SK-N-SH (cell line): ENCODE data around the gene ZKSCAN3.
"Not testable (repeated sequence)": the region's sequence is repeated elsewhere in the genome, so short reads cannot be mapped to it uniquely, and the experiment has no call there.

ENCODE experiments used
- CHD2 ChIP-seq: fragments of 150-350 bp; IDR thresholded peaks from 2 replicates; pipeline ENCODE4 v1.6.1; 2018; ENCODE audit warnings: low read length; ENCODE audit not compliant: partially characterized antibody
- ELF1 ChIP-seq: IDR thresholded peaks from 2 replicates; pipeline ENCODE4 v1.4.0; 2012
- EP300 ChIP-seq, 2 experiments: IDR thresholded peaks; 2 replicates each; pipeline versions ENCODE4 v1.4.0 to v1.6.1; 2012; ENCODE audit warnings: borderline replicate concordance in 1 of 2, low read depth in 1 of 2, low read length in 1 of 2
- MEF2A ChIP-seq: IDR thresholded peaks from 2 replicates; pipeline ENCODE4 v1.4.0; 2012; ENCODE audit warnings: low read depth, borderline replicate concordance
- NRF1 ChIP-seq: IDR thresholded peaks from 2 replicates; pipeline ENCODE4 v1.6.1; 2012; ENCODE audit warnings: low read depth, mild to moderate bottlenecking, low read length
- POLR2AphosphoS5 ChIP-seq: IDR thresholded peaks from 2 replicates; pipeline ENCODE4 v1.6.1; 2012; ENCODE audit warnings: low read depth, low read length
- RFX5 ChIP-seq: IDR thresholded peaks from 2 replicates; pipeline ENCODE4 v1.6.1; 2012; ENCODE audit warnings: mild to moderate bottlenecking, improper control_type of control experiment, low read length
- SIN3A ChIP-seq: IDR thresholded peaks from 2 replicates; pipeline ENCODE4 v1.6.1; 2012; ENCODE audit warnings: low read depth, mild to moderate bottlenecking, low read length, moderate library complexity, borderline replicate concordance
- TEAD4 ChIP-seq: IDR thresholded peaks from 2 replicates; pipeline ENCODE4 v1.4.0; 2012; ENCODE audit warnings: mild to moderate bottlenecking, borderline replicate concordance; ENCODE audit not compliant: insufficient read depth
- YY1 ChIP-seq: IDR thresholded peaks from 2 replicates; pipeline ENCODE4 v1.4.0; 2012; ENCODE audit warnings: low read depth, mild to moderate bottlenecking
- TF ChIP-seq, protein P1 (sequence below): fragments of 200-600 bp; sonication (generic); IDR thresholded peaks from 2 replicates; pipeline ENCODE4 v1.6.1; 2017; ENCODE audit warnings: antibody characterized with exemption, mild to moderate bottlenecking, moderate library complexity
- TF ChIP-seq, protein P2 (sequence below): IDR thresholded peaks from 2 replicates; pipeline ENCODE4 v1.6.1; 2012; ENCODE audit warnings: mild to moderate bottlenecking, low read depth, low read length, moderate library complexity

DNA sequence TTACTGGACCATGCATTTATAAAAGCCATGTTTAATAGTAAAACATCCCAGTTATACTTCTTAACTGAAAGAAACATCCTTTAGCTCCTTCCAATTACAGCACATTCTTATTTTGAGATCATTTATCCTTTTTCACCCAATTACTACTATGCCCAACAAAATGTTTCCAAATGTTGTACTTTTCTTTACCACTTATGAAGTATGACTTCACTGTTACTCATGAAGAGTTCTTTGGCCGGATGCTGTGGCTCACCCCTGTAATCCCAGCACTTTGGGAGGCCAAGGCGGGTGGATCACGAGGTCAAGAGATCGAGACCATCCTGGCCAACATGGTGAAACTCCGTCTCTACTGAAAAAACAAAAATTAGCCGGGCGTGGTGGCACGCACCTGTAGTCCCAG is 31.9 kb upstream of the ZKSCAN3 start:
- TF ChIP-seq, protein P1, sequence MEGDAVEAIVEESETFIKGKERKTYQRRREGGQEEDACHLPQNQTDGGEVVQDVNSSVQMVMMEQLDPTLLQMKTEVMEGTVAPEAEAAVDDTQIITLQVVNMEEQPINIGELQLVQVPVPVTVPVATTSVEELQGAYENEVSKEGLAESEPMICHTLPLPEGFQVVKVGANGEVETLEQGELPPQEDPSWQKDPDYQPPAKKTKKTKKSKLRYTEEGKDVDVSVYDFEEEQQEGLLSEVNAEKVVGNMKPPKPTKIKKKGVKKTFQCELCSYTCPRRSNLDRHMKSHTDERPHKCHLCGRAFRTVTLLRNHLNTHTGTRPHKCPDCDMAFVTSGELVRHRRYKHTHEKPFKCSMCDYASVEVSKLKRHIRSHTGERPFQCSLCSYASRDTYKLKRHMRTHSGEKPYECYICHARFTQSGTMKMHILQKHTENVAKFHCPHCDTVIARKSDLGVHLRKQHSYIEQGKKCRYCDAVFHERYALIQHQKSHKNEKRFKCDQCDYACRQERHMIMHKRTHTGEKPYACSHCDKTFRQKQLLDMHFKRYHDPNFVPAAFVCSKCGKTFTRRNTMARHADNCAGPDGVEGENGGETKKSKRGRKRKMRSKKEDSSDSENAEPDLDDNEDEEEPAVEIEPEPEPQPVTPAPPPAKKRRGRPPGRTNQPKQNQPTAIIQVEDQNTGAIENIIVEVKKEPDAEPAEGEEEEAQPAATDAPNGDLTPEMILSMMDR = not testable (repeated sequence)
- not testable (repeated sequence) for TF ChIP-seq SIN3A; NRF1; YY1; RFX5; ELF1; CHD2; POLR2AphosphoS5; EP300 (IDR thresholded peaks at IDR 0.05; ENCODE audit: borderline replicate concordance in 1 of 2, low read depth in 1 of 2, low read length in 1 of 2); MEF2A; TEAD4
- TF ChIP-seq, protein P2, sequence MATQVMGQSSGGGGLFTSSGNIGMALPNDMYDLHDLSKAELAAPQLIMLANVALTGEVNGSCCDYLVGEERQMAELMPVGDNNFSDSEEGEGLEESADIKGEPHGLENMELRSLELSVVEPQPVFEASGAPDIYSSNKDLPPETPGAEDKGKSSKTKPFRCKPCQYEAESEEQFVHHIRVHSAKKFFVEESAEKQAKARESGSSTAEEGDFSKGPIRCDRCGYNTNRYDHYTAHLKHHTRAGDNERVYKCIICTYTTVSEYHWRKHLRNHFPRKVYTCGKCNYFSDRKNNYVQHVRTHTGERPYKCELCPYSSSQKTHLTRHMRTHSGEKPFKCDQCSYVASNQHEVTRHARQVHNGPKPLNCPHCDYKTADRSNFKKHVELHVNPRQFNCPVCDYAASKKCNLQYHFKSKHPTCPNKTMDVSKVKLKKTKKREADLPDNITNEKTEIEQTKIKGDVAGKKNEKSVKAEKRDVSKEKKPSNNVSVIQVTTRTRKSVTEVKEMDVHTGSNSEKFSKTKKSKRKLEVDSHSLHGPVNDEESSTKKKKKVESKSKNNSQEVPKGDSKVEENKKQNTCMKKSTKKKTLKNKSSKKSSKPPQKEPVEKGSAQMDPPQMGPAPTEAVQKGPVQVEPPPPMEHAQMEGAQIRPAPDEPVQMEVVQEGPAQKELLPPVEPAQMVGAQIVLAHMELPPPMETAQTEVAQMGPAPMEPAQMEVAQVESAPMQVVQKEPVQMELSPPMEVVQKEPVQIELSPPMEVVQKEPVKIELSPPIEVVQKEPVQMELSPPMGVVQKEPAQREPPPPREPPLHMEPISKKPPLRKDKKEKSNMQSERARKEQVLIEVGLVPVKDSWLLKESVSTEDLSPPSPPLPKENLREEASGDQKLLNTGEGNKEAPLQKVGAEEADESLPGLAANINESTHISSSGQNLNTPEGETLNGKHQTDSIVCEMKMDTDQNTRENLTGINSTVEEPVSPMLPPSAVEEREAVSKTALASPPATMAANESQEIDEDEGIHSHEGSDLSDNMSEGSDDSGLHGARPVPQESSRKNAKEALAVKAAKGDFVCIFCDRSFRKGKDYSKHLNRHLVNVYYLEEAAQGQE = not testable (repeated sequence)
